Measurements from ENCODE around the gene XAGE1B. TPM values are rescaled to one million over a fixed set of nuclear protein-coding genes. Genes with fewer than 3 reads are reported as not detected.
"Not testable (repeated sequence)": the region's sequence is repeated elsewhere in the genome, so short reads cannot be mapped to it uniquely, and the experiment has no call there.

XAGE1B gene
- polyA plus RNA-seq, result not detected

DNA sequence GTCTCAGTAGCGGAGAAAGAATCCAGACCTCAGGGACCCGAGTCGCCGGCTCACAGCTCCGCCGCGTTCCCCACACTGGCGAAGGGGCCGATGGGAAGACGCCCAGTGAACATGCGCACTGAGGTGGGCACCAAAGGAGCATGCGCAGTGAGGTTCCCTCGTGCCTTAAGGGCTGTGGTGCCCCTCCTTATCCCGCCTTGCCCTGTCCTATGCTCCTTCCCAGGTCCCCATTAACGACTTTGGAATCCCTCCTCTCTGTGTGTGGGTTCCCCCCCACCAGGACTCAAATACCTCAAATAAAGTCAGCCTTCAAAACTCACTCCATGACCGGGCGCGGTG, at the start of gene XAGE1B:
TSS of gene XAGE1B (minus strand) at position 77 of the 339 bp plus-strand sequence. CDS start 1,536 bp downstream, outside the sequence.
- H3K27me3 Mint-ChIP-seq (ENCODE audit: low read depth in 3 of 3); H3K36me3 Mint-ChIP-seq; DNase-seq; H3K27ac Mint-ChIP-seq; H3K9me3 Mint-ChIP-seq; H3K4me3 Mint-ChIP-seq; H3K4me1 Mint-ChIP-seq: not testable (repeated sequence)

GRCh38 chrX:52563105-52563504, 46.2 kb upstream of the XAGE1B start:
- H3K27me3 Mint-ChIP-seq (ENCODE audit: low read depth in 3 of 3), result peaks cover 3 to 11% (median 5%) of the 10 kb centered on the region in 3 donors
- no peaks in the 10 kb centered on the region for H3K9me3 Mint-ChIP-seq
- H3K36me3 Mint-ChIP-seq, result no peaks in the 10 kb centered on the region
- no peak overlapping the region for H3K27ac Mint-ChIP-seq
- no peaks in the 10 kb centered on the region for H3K4me1 Mint-ChIP-seq
- no peak overlapping the region for H3K4me3 Mint-ChIP-seq
- no peak for DNase-seq

GRCh38 chrX:52558140-52558539, 41.3 kb upstream of the XAGE1B start:
- Mint-ChIP-seq H3K4me1 (no peaks in the 10 kb centered on the region), H3K4me3 (no peak overlapping the region), H3K27me3 (ENCODE audit: low read depth in 3 of 3) (peaks cover 0 to 2% (median 2%) of the 10 kb centered on the region in 3 donors), H3K36me3 (no peaks in the 10 kb centered on the region), H3K27ac (no peak overlapping the region), H3K9me3 (no peaks in the 10 kb centered on the region)
- DNase-seq, result no peak

- H3K36me3 Mint-ChIP-seq, result no peaks in the 10 kb centered on the region
- no peaks in the 10 kb centered on the region for H3K9me3 Mint-ChIP-seq
- no peak overlapping the region for H3K4me3 Mint-ChIP-seq
- peaks cover 0 to 2% (median 2%) of the 10 kb centered on the region in 3 donors for H3K27me3 Mint-ChIP-seq (ENCODE audit: low read depth in 3 of 3)
- H3K27ac Mint-ChIP-seq, result no peak overlapping the region
- no peak for DNase-seq
- H3K4me1 Mint-ChIP-seq, result no peaks in the 10 kb centered on the region
Measured at GRCh38 chrX:52556741-52557140, 39.9 kb upstream of the XAGE1B start.

GRCh38 chrX:52553995-52554642, 37.3 kb upstream of the XAGE1B start:
- Mint-ChIP-seq H3K36me3 (no peaks in the 10 kb centered on the region), H3K9me3 (no peaks in the 10 kb centered on the region), H3K27ac (no peak overlapping the region), H3K27me3 (ENCODE audit: low read depth in 3 of 3) (peaks cover 2 to 6% (median 4%) of the 10 kb centered on the region in 3 donors), H3K4me1 (no peaks in the 10 kb centered on the region), H3K4me3 (no peak overlapping the region)
- no peak for DNase-seq

DNA sequence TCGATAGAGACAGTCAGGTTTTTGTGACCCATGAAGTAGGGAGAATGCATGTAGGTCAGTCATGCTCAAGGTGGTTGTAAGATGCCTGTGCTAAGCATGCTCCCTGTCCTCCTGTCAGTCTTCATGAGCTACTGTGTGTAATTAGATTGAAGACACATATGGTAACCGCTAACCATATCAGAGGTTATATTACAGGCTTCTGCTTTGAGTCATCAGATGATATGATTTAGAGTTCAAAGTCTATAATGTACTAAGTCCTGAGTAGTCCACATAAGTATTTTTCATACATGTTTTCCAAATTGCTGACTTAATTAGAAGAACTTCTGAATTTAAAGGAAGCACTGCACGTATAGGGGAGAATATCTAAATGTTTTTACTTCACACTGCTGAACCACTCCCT, 31.9 kb upstream of the XAGE1B start:
- not testable (repeated sequence) for H3K27ac Mint-ChIP-seq, H3K4me3 Mint-ChIP-seq

DNA sequence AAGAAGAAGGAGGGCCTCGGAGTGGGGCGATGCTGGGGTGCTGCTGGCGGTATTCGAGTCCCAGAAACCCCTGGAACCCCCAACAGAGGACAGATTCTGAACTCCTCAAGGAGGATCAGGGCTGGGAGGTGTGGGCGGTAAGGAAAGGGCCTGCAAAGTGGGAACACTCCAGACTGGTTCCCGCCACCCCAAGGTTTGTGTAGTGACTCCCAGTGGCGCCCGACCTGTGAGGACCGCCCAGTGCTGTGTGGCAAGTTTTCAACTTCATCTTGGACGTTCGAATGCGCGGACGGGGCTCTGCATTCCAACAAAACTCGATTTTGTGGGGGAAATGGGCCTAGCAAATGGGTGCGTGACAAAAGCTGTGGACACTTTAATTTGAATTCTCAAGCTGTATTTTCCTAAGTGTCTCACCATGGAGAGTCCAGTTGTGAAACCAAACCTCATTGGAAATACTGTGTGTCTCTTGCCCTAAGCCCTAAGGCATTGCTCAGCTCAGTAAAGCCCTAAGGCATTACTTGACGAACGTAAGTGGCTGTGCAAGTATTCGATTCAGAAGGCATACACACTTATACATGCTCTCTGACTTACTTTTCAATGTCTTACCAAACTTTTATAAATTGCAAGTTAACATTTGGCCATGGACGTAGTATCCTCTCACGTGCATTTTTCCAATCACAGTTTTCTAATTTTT, 27.4 kb upstream of the XAGE1B start:
- Mint-ChIP-seq H3K27me3 (ENCODE audit: low read depth in 3 of 3) (peaks cover 0 to 8% (median 2%) of the 10 kb centered on the region in 3 donors), H3K9me3 (no peaks in the 10 kb centered on the region), H3K4me1 (no peaks in the 10 kb centered on the region), H3K27ac (no peak overlapping the region), H3K36me3 (no peaks in the 10 kb centered on the region), H3K4me3 (no peak overlapping the region)
- DNase-seq, result no peak

More for the DNA sequence above, 31.9 kb upstream of the XAGE1B start:
- H3K36me3 Mint-ChIP-seq; H3K4me1 Mint-ChIP-seq; DNase-seq; H3K27me3 Mint-ChIP-seq (ENCODE audit: low read depth in 3 of 3); H3K9me3 Mint-ChIP-seq: not testable (repeated sequence)

GRCh38 chrX:52542311-52542710, 25.4 kb upstream of the XAGE1B start:
- Mint-ChIP-seq H3K4me1 (no peaks in the 10 kb centered on the region), H3K27me3 (ENCODE audit: low read depth in 3 of 3) (peaks cover 0 to 6% (median 0%) of the 10 kb centered on the region in 3 donors), H3K27ac (no peak overlapping the region), H3K9me3 (no peaks in the 10 kb centered on the region), H3K4me3 (no peak overlapping the region), H3K36me3 (no peaks in the 10 kb centered on the region)
- no peak for DNase-seq

DNA sequence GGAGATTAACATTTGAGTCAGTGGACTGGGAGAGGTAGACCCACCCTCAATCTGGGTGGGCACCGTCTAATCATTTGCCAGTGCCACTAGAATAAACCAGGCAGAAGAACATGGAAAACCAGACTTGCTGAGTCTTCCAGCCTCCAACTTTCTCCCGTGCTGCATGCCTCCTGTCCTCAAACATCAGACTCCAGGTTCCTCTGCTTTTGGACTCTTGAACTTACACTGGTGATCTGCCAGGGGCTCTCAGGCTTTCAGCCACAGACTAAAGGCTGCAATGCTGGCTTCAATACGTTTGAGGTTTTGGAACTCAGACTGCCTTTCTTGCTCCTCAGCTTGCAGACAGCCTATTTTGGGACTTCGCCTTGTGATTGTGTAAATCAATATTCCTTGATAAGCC, 24.2 kb upstream of the XAGE1B start:
- H3K27me3 Mint-ChIP-seq (ENCODE audit: low read depth in 3 of 3); H3K36me3 Mint-ChIP-seq; DNase-seq; H3K4me1 Mint-ChIP-seq; H3K27ac Mint-ChIP-seq; H3K9me3 Mint-ChIP-seq; H3K4me3 Mint-ChIP-seq: not testable (repeated sequence)

- H3K4me3 Mint-ChIP-seq; H3K27ac Mint-ChIP-seq; DNase-seq; H3K27me3 Mint-ChIP-seq (ENCODE audit: low read depth in 3 of 3); H3K36me3 Mint-ChIP-seq; H3K9me3 Mint-ChIP-seq; H3K4me1 Mint-ChIP-seq: not testable (repeated sequence)
Measured at GRCh38 chrX:52516110-52516986, 515 bp downstream of the XAGE1B start.

GRCh38 chrX:52511126-52511525, 5.7 kb downstream of the XAGE1B start:
- not testable (repeated sequence) for H3K27me3 Mint-ChIP-seq (ENCODE audit: low read depth in 3 of 3); H3K27ac Mint-ChIP-seq; DNase-seq; H3K9me3 Mint-ChIP-seq; H3K36me3 Mint-ChIP-seq; H3K4me3 Mint-ChIP-seq; H3K4me1 Mint-ChIP-seq

DNA sequence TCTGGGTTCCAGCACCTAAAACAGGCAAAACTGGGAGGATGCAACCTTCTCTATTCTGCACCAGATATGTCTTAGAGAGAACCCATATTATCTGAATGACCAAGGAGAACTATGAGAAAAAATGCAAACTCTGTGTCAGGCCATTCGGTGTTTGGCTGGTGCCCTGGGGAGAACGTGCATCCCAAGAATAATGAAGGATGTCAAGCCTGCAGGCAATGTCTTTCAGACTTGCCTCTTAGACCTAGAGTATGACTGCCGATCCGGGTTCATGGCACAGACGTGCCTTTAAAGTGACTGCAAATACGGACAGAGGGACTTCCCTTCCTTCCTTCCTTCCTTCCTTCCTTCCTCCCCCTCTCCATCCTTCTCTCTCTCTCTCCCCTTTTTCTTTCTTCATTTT, 6.9 kb downstream of the XAGE1B start:
- no peak for DNase-seq
- H3K27me3 Mint-ChIP-seq (ENCODE audit: low read depth in 3 of 3), result peaks cover 0 to 6% (median 2%) of the 10 kb centered on the region in 3 donors
- H3K36me3 Mint-ChIP-seq, result no peaks in the 10 kb centered on the region
- no peaks in the 10 kb centered on the region for H3K9me3 Mint-ChIP-seq
- no peaks in the 10 kb centered on the region for H3K4me1 Mint-ChIP-seq
- H3K4me3 Mint-ChIP-seq, result no peak overlapping the region
- no peak overlapping the region for H3K27ac Mint-ChIP-seq

DNA sequence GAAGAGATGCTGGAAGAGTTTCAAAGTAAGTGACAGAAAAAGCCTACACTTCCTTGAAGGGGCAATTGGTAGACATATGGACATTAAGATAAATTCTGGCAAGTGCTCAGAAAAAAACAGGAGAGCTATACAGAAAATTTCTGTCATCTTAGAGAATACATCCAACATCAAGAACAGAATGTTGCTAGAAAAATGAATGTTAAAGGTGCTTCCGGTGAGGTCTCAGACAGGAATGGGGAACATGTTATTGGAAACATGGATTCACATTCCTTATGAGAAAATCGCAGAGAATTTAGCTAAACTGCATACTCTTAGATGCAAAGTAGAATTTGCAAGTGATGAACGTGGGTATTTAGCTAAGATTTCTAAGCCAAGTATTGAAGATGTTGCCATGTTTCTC, 9.5 kb downstream of the XAGE1B start:
- Mint-ChIP-seq H3K27me3 (ENCODE audit: low read depth in 3 of 3) (peaks cover 0 to 10% (median 2%) of the 10 kb centered on the region in 3 donors), H3K4me3 (no peak overlapping the region), H3K9me3 (no peaks in the 10 kb centered on the region), H3K36me3 (no peaks in the 10 kb centered on the region), H3K27ac (no peak overlapping the region), H3K4me1 (no peaks in the 10 kb centered on the region)
- no peak for DNase-seq

GRCh38 chrX:52504551-52504950, 12.3 kb downstream of the XAGE1B start:
- Mint-ChIP-seq H3K27ac (no peak overlapping the region), H3K36me3 (no peaks in the 10 kb centered on the region), H3K27me3 (ENCODE audit: low read depth in 3 of 3) (peaks cover 0 to 10% (median 2%) of the 10 kb centered on the region in 3 donors), H3K9me3 (no peaks in the 10 kb centered on the region), H3K4me1 (no peaks in the 10 kb centered on the region), H3K4me3 (no peak overlapping the region)
- DNase-seq, result no peak
